Measurements from ENCODE around the gene MAP3K1. TPM values are rescaled to one million over a fixed set of nuclear protein-coding genes. Genes with fewer than 3 reads are reported as not detected.

The MAP3K1 gene
- total and polyA plus RNA-seq, 12 donors, result 4.9 to 26.1 (median 15.5) TPM

GRCh38 chr5:56791396-56791795, 24.0 kb upstream of the MAP3K1 start:
- intact Hi-C loops (cut with DNase I), result no loop called here
- Histone ChIP-seq H3K4me3 (no peak overlapping the region), H3K4me1 (replicated peaks in 1 of 2) (no peaks in the 10 kb centered on the region), H3K27ac (no peak overlapping the region), H3K36me3 (replicated peaks in 1 of 2) (no peaks in the 10 kb centered on the region), H3K27me3 (no peaks in the 10 kb centered on the region), H3K9me3 (replicated peaks in 1 of 3) (no peaks in the 10 kb centered on the region)
- 90 to 93% (median 92%) methylated on average over 3 of the region's 3 CpGs for WGBS, 4 donors
- DNase-seq, result no peak
- no peak for TF ChIP-seq CTCF (IDR thresholded peaks at IDR 0.05)
- no peak for TF ChIP-seq POLR2A (IDR thresholded peaks at IDR 0.05)

GRCh38 chr5:56798521-56798920, 16.8 kb upstream of the MAP3K1 start:
- no peaks in the 10 kb centered on the region for H3K9me3 ChIP-seq (replicated peaks in 1 of 3)
- H3K27me3 ChIP-seq, result no peaks in the 10 kb centered on the region
- no peak for DNase-seq
- no peaks in the 10 kb centered on the region for H3K36me3 ChIP-seq (replicated peaks in 1 of 2)
- intact Hi-C loops (cut with DNase I), result no loop called here
- H3K27ac ChIP-seq, result no peak overlapping the region
- H3K4me1 ChIP-seq (replicated peaks in 1 of 2), result no peaks in the 10 kb centered on the region
- TF ChIP-seq POLR2A (IDR thresholded peaks at IDR 0.05) (no peak), CTCF (IDR thresholded peaks at IDR 0.05) (no peak)
- H3K4me3 ChIP-seq, result no peak overlapping the region

- no peak overlapping the region for H3K27ac ChIP-seq
- no peaks in the 10 kb centered on the region for H3K27me3 ChIP-seq
- intact Hi-C loops (cut with DNase I), result no loop called here
- no peaks in the 10 kb centered on the region for H3K36me3 ChIP-seq (replicated peaks in 1 of 2)
- H3K4me3 ChIP-seq, result no peak overlapping the region
- no peak for DNase-seq
- TF ChIP-seq CTCF (IDR thresholded peaks at IDR 0.05), result no peak
- TF ChIP-seq POLR2A (IDR thresholded peaks at IDR 0.05), result no peak
- H3K4me1 ChIP-seq (replicated peaks in 1 of 2), result no peaks in the 10 kb centered on the region
- H3K9me3 ChIP-seq (replicated peaks in 1 of 3), result no peaks in the 10 kb centered on the region
Measured at GRCh38 chr5:56800186-56800585, 15.2 kb upstream of the MAP3K1 start.

GRCh38 chr5:56801256-56801655, 14.1 kb upstream of the MAP3K1 start:
- TF ChIP-seq CTCF (IDR thresholded peaks at IDR 0.05) (no peak), POLR2A (IDR thresholded peaks at IDR 0.05) (no peak)
- intact Hi-C loops (cut with DNase I), result no loop called here
- Histone ChIP-seq H3K4me1 (replicated peaks in 1 of 2) (no peaks in the 10 kb centered on the region), H3K9me3 (replicated peaks in 1 of 3) (no peaks in the 10 kb centered on the region), H3K36me3 (replicated peaks in 1 of 2) (no peaks in the 10 kb centered on the region), H3K27me3 (no peaks in the 10 kb centered on the region), H3K27ac (no peak overlapping the region), H3K4me3 (no peak overlapping the region)
- 78 to 89% (median 84%) methylated on average over 3 of the region's 3 CpGs for WGBS, 4 donors
- no peak for DNase-seq

Data from adrenal gland (tissue), 12 donors.